Trophoblast cell (in vitro differentiated cells and primary cell): Measurements from ENCODE around the gene KIRREL3.

ENCODE experiments used
- DNase-seq, 2 donors: peaks; one replicate each; pipeline ENCODE4 v3.0.0-alpha.2; 2016
- H2AFZ ChIP-seq: 2 replicates; pipeline ENCODE4 v1.6.1; 2013; ENCODE audit warnings: low read length, moderate library complexity, mild to moderate bottlenecking; ENCODE audit not compliant: insufficient read depth, poor library complexity
- H2AK5ac ChIP-seq: 2 replicates; pipeline ENCODE4 v1.6.1; 2013; ENCODE audit warnings: mild to moderate bottlenecking, low read length
- H2BK120ac ChIP-seq: 2 replicates; pipeline ENCODE4 v1.6.1; 2013; ENCODE audit warnings: low read length, mild to moderate bottlenecking, moderate library complexity; ENCODE audit not compliant: insufficient read depth, poor library complexity
- H2BK12ac ChIP-seq: 2 replicates; pipeline ENCODE4 v1.6.1; 2013; ENCODE audit warnings: mild to moderate bottlenecking, low read length, moderate library complexity
- H2BK5ac ChIP-seq: 2 replicates; pipeline ENCODE4 v1.6.1; 2013; ENCODE audit warnings: low read length, low read depth, moderate library complexity, mild to moderate bottlenecking; ENCODE audit not compliant: poor library complexity
- H3K14ac ChIP-seq: 2 replicates; pipeline ENCODE4 v1.6.1; 2013; ENCODE audit warnings: mild to moderate bottlenecking, low read length
- H3K18ac ChIP-seq: 2 replicates; pipeline ENCODE4 v1.6.1; 2013; ENCODE audit warnings: mild to moderate bottlenecking, low read length
- H3K23ac ChIP-seq: 2 replicates; pipeline ENCODE4 v1.6.1; 2013; ENCODE audit warnings: low read length
- H3K27ac ChIP-seq: 2 replicates; pipeline ENCODE4 v1.5.1; 2013; ENCODE audit warnings: low read depth, mild to moderate bottlenecking, inconsistent platforms, low read length, moderate library complexity
- H3K27me3 ChIP-seq: 2 replicates; pipeline ENCODE4 v1.6.1; 2013; ENCODE audit warnings: inconsistent platforms, mild to moderate bottlenecking, low read length, moderate library complexity; ENCODE audit not compliant: insufficient read depth
- H3K36me3 ChIP-seq, 2 experiments: 1 replicate in 1 of 2; 2 replicates in 1 of 2; pipeline ENCODE4 v1.6.1; 2013; ENCODE audit warnings: low read length in 2 of 2, mild to moderate bottlenecking in 2 of 2, moderate library complexity in 1 of 2; ENCODE audit not compliant: insufficient read depth in 2 of 2, control insufficient read depth in 1 of 2
- H3K4ac ChIP-seq: 2 replicates; pipeline ENCODE4 v1.6.1; 2013; ENCODE audit warnings: low read depth, mild to moderate bottlenecking, low read length, moderate library complexity
- H3K4me1 ChIP-seq, 2 experiments: 1 replicate in 1 of 2; 2 replicates in 1 of 2; pipeline ENCODE4 v1.6.1; 2013; ENCODE audit warnings: low read length in 2 of 2, mild to moderate bottlenecking in 2 of 2, moderate library complexity in 1 of 2; ENCODE audit not compliant: insufficient read depth in 2 of 2, control insufficient read depth in 1 of 2
- H3K4me2 ChIP-seq: 2 replicates; pipeline ENCODE4 v1.6.1; 2013; ENCODE audit warnings: inconsistent platforms, mild to moderate bottlenecking, low read length, moderate library complexity
- H3K4me3 ChIP-seq: 2 replicates; pipeline ENCODE4 v1.5.1; 2013; ENCODE audit warnings: mild to moderate bottlenecking, low read depth, low read length, inconsistent platforms
- H3K79me1 ChIP-seq: one replicate; pipeline ENCODE4 v1.6.1; 2013; ENCODE audit warnings: low read length
- H3K79me2 ChIP-seq: 2 replicates; pipeline ENCODE4 v1.6.1; 2013; ENCODE audit warnings: low read length, mild to moderate bottlenecking; ENCODE audit not compliant: control insufficient read depth, insufficient read depth, poor library complexity
- H3K9ac ChIP-seq: 2 replicates; pipeline ENCODE4 v1.6.1; 2013; ENCODE audit warnings: mild to moderate bottlenecking, low read length
- H3K9me3 ChIP-seq: 2 replicates; pipeline ENCODE4 v1.6.1; 2013; ENCODE audit warnings: low read depth, mild to moderate bottlenecking, control low read depth, inconsistent platforms, low read length; ENCODE audit not compliant: insufficient read depth
- H4K12ac ChIP-seq: 2 replicates; pipeline ENCODE4 v1.6.1; 2013; ENCODE audit warnings: low read depth, mild to moderate bottlenecking, low read length, moderate library complexity
- H4K8ac ChIP-seq: 2 replicates; pipeline ENCODE4 v1.6.1; 2013; ENCODE audit warnings: low read depth, mild to moderate bottlenecking, low read length, moderate library complexity
- H4K91ac ChIP-seq: one replicate; pipeline ENCODE4 v1.6.1; 2013; ENCODE audit warnings: low read depth, mild to moderate bottlenecking, low read length, moderate library complexity
- WGBS: extraction: QIAGEN DNeasy Blood & Tissue Kit; methylation state at CpG from one replicate; pipeline ENCODE4 v1.1.7; 2013; ENCODE audit warnings: missing lambda C conversion rate; ENCODE audit not compliant: insufficient read length, insufficient coverage; ENCODE audit errors: extremely low coverage; 5-methylcytosine and 5-hydroxymethylcytosine counted together

KIRREL3 gene

GRCh38 chr11:126594921-126595367 lies 405.6 kb downstream of the KIRREL3 start:
- H3K79me2 ChIP-seq: no peaks in the 10 kb centered on the region
- H2AK5ac ChIP-seq: no peak overlapping the region
- no peak overlapping the region for H2BK12ac ChIP-seq
- no peak overlapping the region for H3K9ac ChIP-seq
- H3K4me3 ChIP-seq: no peak overlapping the region
- H3K9me3 ChIP-seq: no peaks in the 10 kb centered on the region
- no CpG with 5 or more reads among the region's 9 CpGs for WGBS
- H2BK120ac ChIP-seq: no peak overlapping the region
- no peak overlapping the region for H4K8ac ChIP-seq
- H2BK5ac ChIP-seq: no peak overlapping the region
- H3K23ac ChIP-seq: no peak overlapping the region
- H3K4me2 ChIP-seq: no peak overlapping the region
- H2AFZ ChIP-seq: no peak overlapping the region
- H3K27ac ChIP-seq: no peak overlapping the region
- no peak overlapping the region for H3K18ac ChIP-seq
- no peaks in the 10 kb centered on the region for H3K36me3 ChIP-seq
- no peak overlapping the region for H3K14ac ChIP-seq
- H3K79me1 ChIP-seq: no peaks in the 10 kb centered on the region
- no peak overlapping the region for H4K12ac ChIP-seq
- no peaks in the 10 kb centered on the region for H3K27me3 ChIP-seq
- H4K91ac ChIP-seq: no peak overlapping the region
- H3K4me1 ChIP-seq: no peaks in the 10 kb centered on the region
- no peak for DNase-seq
- H3K4ac ChIP-seq: no peak overlapping the region

- Histone ChIP-seq H3K14ac (no peak overlapping the region), H3K79me2 (no peaks in the 10 kb centered on the region), H3K36me3 (no peaks in the 10 kb centered on the region), H2AK5ac (no peak overlapping the region), H3K9me3 (no peaks in the 10 kb centered on the region), H3K4me1 (no peaks in the 10 kb centered on the region), H3K9ac (no peak overlapping the region), H3K4me2 (no peak overlapping the region), H3K4me3 (no peak overlapping the region), H3K23ac (no peak overlapping the region), H4K8ac (no peak overlapping the region), H3K4ac (no peak overlapping the region), H3K27ac (no peak overlapping the region), H2BK5ac (no peak overlapping the region), H3K18ac (no peak overlapping the region), H2BK12ac (no peak overlapping the region), H2AFZ (no peak overlapping the region), H3K27me3 (no peaks in the 10 kb centered on the region), H2BK120ac (no peak overlapping the region), H4K12ac (no peak overlapping the region), H3K79me1 (no peaks in the 10 kb centered on the region), H4K91ac (no peak overlapping the region)
- no peak for DNase-seq
- no CpG with 5 or more reads among the region's 21 CpGs for WGBS
Measured at GRCh38 chr11:126592496-126593410, 407.8 kb downstream of the KIRREL3 start.

GRCh38 chr11:126591966-126592489 lies 408.5 kb downstream of the KIRREL3 start:
- H3K4me3 ChIP-seq: no peak overlapping the region
- H4K8ac ChIP-seq: no peak overlapping the region
- H3K9me3 ChIP-seq: no peaks in the 10 kb centered on the region
- H2AK5ac ChIP-seq: no peak overlapping the region
- H2BK12ac ChIP-seq: no peak overlapping the region
- no peak overlapping the region for H2BK120ac ChIP-seq
- H3K4me1 ChIP-seq: no peaks in the 10 kb centered on the region
- H3K14ac ChIP-seq: no peak overlapping the region
- no peak overlapping the region for H3K18ac ChIP-seq
- no peak overlapping the region for H4K12ac ChIP-seq
- H3K9ac ChIP-seq: no peak overlapping the region
- no peak overlapping the region for H2BK5ac ChIP-seq
- no CpG with 5 or more reads among the region's 6 CpGs for WGBS
- H3K79me1 ChIP-seq: no peaks in the 10 kb centered on the region
- H3K4me2 ChIP-seq: no peak overlapping the region
- H3K36me3 ChIP-seq: no peaks in the 10 kb centered on the region
- DNase-seq: no peak
- H3K4ac ChIP-seq: no peak overlapping the region
- H2AFZ ChIP-seq: no peak overlapping the region
- H3K79me2 ChIP-seq: no peaks in the 10 kb centered on the region
- no peaks in the 10 kb centered on the region for H3K27me3 ChIP-seq
- H4K91ac ChIP-seq: no peak overlapping the region
- H3K23ac ChIP-seq: no peak overlapping the region
- no peak overlapping the region for H3K27ac ChIP-seq

- DNase-seq: peak in 1 of 2 donors; percentile 13
Measured at GRCh38 chr11:126589492-126589803, 411.1 kb downstream of the KIRREL3 start.

More at GRCh38 chr11:126589492-126589803, 411.1 kb downstream of the KIRREL3 start:
- Histone ChIP-seq H2BK12ac (no peak overlapping the region), H3K4ac (no peak overlapping the region), H4K91ac (no peak overlapping the region), H2BK5ac (no peak overlapping the region), H3K9me3 (no peaks in the 10 kb centered on the region), H3K27ac (no peak overlapping the region), H3K4me3 (no peak overlapping the region), H3K79me2 (no peaks in the 10 kb centered on the region), H4K8ac (no peak overlapping the region), H2AK5ac (no peak overlapping the region), H3K79me1 (no peaks in the 10 kb centered on the region), H3K4me2 (no peak overlapping the region), H3K9ac (no peak overlapping the region), H3K27me3 (no peaks in the 10 kb centered on the region), H3K14ac (no peak overlapping the region), H3K4me1 (no peaks in the 10 kb centered on the region), H3K23ac (no peak overlapping the region), H4K12ac (no peak overlapping the region), H3K18ac (no peak overlapping the region), H2AFZ (no peak overlapping the region), H3K36me3 (no peaks in the 10 kb centered on the region), H2BK120ac (no peak overlapping the region)
- no CpG with 5 or more reads among the region's 4 CpGs for WGBS
